Psoas muscle (tissue), 8 donors: ENCODE data around the gene MME. TPM values are rescaled to one million over a fixed set of nuclear protein-coding genes. Genes with fewer than 3 reads are reported as not detected.
A peak's percentile ranks its signal among the peaks of the same experiment; 100 is the strongest.

Experiments
- ATAC-seq, 4 donors: fragments of 200-7000 bp; cut with Tn5 transposase; one replicate each; pipeline ENCODE4 v1.9.1; 2020; ENCODE audit warnings: moderate library complexity in 3 of 4, mild to moderate bottlenecking in 2 of 4
- DNase-seq, 2 donors: peaks; one replicate each; pipeline ENCODE4 v3.0.0-alpha.2; 2020
- H3K27ac ChIP-seq: fragments of 200-600 bp; one replicate; pipeline ENCODE4 v1.8.0; 2022
- H3K27me3 ChIP-seq, 3 donors: fragments of 200-600 bp in 1 of 3; one replicate each; pipeline versions ENCODE4 v1.6.1 to v1.8.0; 2013 to 2022; ENCODE audit warnings: low read length in 2 of 3, mild to moderate bottlenecking in 2 of 3, moderate library complexity in 1 of 3; ENCODE audit not compliant: insufficient read depth in 3 of 3
- H3K36me3 ChIP-seq, 2 donors: fragments of 200-600 bp in 1 of 2; one replicate each; pipeline versions ENCODE4 v1.6.1 to v1.8.0; 2013 to 2022; ENCODE audit warnings: low read depth in 1 of 2, mild to moderate bottlenecking in 1 of 2, moderate library complexity in 1 of 2; ENCODE audit not compliant: insufficient read depth in 1 of 2
- H3K4me1 ChIP-seq: fragments of 200-600 bp; one replicate; pipeline ENCODE4 v1.8.0; 2022
- H3K4me3 ChIP-seq: fragments of 200-600 bp; one replicate; pipeline ENCODE4 v1.8.0; 2022; ENCODE audit warnings: mild to moderate bottlenecking
- H3K9me3 ChIP-seq: fragments of 200-600 bp; one replicate; pipeline ENCODE4 v1.8.0; 2022
- WGBS, 3 donors: extraction: QIAGEN DNeasy Blood & Tissue Kit; methylation state at CpG; one replicate each; pipeline versions ENCODE4 v1.1.6 to v1.1.7; 2013; 5-methylcytosine and 5-hydroxymethylcytosine counted together
- intact Hi-C, 2 donors: fragments of 100-400 bp; cut with DNase I; formaldehyde crosslinking; loops; one replicate each; pipeline versions ENCODE4 v1.11.0 to v1.14.2; 2022
- polyA plus RNA-seq, 3 donors: library from polyadenylated mRNA; stranded (reverse); fragments of 200-250 nt; gene quantifications; one replicate each; pipeline ENCODE4 v1.2.3, GENCODE V29; 2013
- total RNA-seq, 4 donors: library from RNA; stranded (reverse); fragmentation: NEBNext Ultra II Directional in 2 of 4; extraction: Animal tissue kit (Norgen Biotek cat#: 25700) in 2 of 4; gene quantifications; one replicate each; pipeline versions ENCODE4 v1.2.1 to v1.2.4, GENCODE V29; 2021 to 2023
- TF ChIP-seq, protein P1 (sequence below): fragments of 200-600 bp; IDR thresholded peaks from one replicate; pipeline ENCODE4 v1.8.0; 2022; ENCODE audit warnings: antibody characterized with exemption
- donor health status: healthy with polysubstance abuse.
- donor health status: DM: no; HTN: no; CAD: no; lungs with moderate emphysema.
- donor health status: Bipolar disorder and iron deficiency.
- donor health status: healthy.
- donor health status: DM: yes; HTN: yes; CAD: no.
- donor health status: DM: no; HTN: no; CAD: no.
- donor health status: DM: no; HTN: no; CAD: no.
- donor health status: DM: yes; HTN: yes; CAD: no.

Gene MME
- total and polyA plus RNA-seq, 7 donors = 10.3 to 44.1 (median 38.5) TPM

DNA sequence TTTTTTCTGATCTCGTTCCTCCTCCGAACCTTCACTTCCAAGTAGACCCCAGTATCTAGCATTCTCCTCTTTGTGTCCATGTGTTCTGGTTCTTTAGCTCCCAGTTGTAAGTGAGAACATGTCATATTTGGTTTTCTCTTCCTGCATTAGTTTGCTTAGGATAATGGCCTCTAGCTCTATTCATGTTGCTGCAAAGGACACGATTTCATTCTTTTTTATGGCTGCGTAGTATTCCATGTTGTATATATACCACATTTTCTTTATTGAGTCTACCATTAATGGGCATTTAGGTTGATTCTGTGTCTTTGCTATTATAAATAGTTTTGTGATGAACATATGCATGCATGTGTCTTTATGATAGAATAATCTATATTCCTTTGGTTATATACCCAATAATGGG lies 30.2 kb upstream of the MME start:
- H3K27ac ChIP-seq = no peak overlapping the region
- ATAC-seq (no peak), DNase-seq (no peak)
- no peaks in the 10 kb centered on the region for H3K27me3 ChIP-seq
- H3K9me3 ChIP-seq = no peaks in the 10 kb centered on the region
- H3K4me1 ChIP-seq = no peaks in the 10 kb centered on the region
- TF ChIP-seq, protein P1, sequence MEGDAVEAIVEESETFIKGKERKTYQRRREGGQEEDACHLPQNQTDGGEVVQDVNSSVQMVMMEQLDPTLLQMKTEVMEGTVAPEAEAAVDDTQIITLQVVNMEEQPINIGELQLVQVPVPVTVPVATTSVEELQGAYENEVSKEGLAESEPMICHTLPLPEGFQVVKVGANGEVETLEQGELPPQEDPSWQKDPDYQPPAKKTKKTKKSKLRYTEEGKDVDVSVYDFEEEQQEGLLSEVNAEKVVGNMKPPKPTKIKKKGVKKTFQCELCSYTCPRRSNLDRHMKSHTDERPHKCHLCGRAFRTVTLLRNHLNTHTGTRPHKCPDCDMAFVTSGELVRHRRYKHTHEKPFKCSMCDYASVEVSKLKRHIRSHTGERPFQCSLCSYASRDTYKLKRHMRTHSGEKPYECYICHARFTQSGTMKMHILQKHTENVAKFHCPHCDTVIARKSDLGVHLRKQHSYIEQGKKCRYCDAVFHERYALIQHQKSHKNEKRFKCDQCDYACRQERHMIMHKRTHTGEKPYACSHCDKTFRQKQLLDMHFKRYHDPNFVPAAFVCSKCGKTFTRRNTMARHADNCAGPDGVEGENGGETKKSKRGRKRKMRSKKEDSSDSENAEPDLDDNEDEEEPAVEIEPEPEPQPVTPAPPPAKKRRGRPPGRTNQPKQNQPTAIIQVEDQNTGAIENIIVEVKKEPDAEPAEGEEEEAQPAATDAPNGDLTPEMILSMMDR = no peak
- no peak overlapping the region for H3K4me3 ChIP-seq
- WGBS, 3 donors = 95 to 96% (median 96%) methylated on average over 4 of the region's 4 CpGs
- no peaks in the 10 kb centered on the region for H3K36me3 ChIP-seq
- intact Hi-C loops = loop anchor here in 1 of 2 donors (5.0 kb wide), 1 partner anchor 33 kb away; no protein-coding TSS in a partner anchor

DNA sequence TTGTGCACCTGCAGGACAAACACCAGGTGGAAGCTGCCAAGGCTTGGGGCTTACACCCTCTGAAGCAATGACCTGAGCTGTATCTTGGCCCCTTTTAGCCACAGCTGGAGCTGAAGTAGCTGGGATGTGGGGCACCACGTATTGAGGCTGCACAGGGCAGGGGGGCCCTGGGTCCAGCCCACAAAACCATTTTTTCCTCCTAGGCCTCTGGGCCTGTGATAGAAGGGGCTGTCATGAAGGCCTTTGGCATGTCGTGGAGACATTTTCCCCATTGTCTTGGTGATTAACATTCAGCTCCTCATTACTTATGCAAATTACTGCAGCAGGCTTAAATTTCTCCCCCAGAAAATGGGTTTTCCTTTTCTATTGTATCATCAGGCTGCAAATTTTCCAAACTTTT lies 27.6 kb upstream of the MME start:
- Histone ChIP-seq H3K4me3 (no peak overlapping the region), H3K27me3 (no peaks in the 10 kb centered on the region), H3K4me1 (no peaks in the 10 kb centered on the region), H3K36me3 (no peaks in the 10 kb centered on the region), H3K27ac (no peak overlapping the region), H3K9me3 (no peaks in the 10 kb centered on the region)
- TF ChIP-seq, protein P1 = no peak
- WGBS, 3 donors = 66 to 83% (median 79%) methylated on average over 2 of the region's 2 CpGs
- no peak for ATAC-seq
- DNase-seq = no peak
- intact Hi-C loops = loop anchor here in 1 of 2 donors (5.0 kb wide), 1 partner anchor 35 kb away; no protein-coding TSS in a partner anchor

DNA sequence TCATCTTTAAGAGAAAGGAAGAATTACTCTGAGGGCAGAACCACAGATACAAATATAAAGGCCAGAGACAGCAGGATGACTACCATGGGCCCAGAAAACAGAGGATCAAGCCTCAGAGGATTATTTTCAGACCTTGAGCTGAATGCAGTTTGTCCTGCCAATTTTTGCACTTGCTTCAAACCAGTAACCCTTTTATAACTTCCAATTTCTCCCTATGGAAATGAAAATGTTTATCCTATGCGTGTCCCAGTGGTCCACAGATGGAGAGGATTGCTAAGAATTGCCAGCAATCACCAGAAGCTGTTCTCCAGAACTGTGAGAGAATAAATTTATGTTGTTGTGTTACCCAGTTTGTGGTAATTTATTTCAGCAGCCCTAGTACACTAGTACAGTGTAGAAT lies 26.4 kb upstream of the MME start:
- Histone ChIP-seq H3K4me3 (no peak overlapping the region), H3K27ac (no peak overlapping the region), H3K27me3 (no peaks in the 10 kb centered on the region), H3K9me3 (no peaks in the 10 kb centered on the region), H3K4me1 (no peaks in the 10 kb centered on the region), H3K36me3 (no peaks in the 10 kb centered on the region)
- WGBS, 3 donors = 27 to 71% (median 48%) methylated on average over 1 of the region's 1 CpG
- TF ChIP-seq, protein P1 = no peak
- DNase-seq = no peak
- intact Hi-C loops = loop anchor here in 1 of 2 donors (5.0 kb wide), 1 partner anchor 36 kb away; no protein-coding TSS in a partner anchor
- no peak for ATAC-seq

DNA sequence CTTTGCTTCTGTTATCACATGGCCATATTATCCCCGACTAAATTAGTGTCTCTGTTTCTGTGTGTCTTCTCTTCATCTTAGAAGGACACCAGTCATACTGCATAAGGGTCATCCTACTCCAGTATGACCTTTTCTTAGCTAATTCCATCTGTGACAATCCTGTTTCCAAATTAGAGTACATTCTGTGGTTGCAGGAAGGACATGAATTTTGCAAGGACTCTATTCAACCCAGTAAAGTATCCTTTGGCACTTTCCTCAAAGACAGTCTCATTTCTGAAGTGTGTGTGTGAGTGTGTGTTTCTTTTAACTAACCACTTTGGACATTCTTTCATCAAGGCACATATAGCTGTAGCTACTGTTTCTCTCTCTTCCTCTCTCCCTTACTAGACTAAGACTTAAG lies 15.2 kb upstream of the MME start:
- DNase-seq (no peak), ATAC-seq (peak; percentile 32 to 83 (median 74))
- Histone ChIP-seq H3K4me1 (peaks cover 13% of the 10 kb centered on the region), H3K27me3 (no peaks in the 10 kb centered on the region), H3K4me3 (no peak overlapping the region), H3K36me3 (no peaks in the 10 kb centered on the region), H3K27ac (peak overlapping the region; percentile 78), H3K9me3 (no peaks in the 10 kb centered on the region)
- WGBS, 3 donors = 69 to 77% (median 74%) methylated on average over 1 of the region's 1 CpG
- TF ChIP-seq, protein P1 = no peak
- intact Hi-C loops = loop anchor here in 1 of 2 donors (5.0 kb wide), 1 partner anchor 167 kb away; no protein-coding TSS in a partner anchor

DNA sequence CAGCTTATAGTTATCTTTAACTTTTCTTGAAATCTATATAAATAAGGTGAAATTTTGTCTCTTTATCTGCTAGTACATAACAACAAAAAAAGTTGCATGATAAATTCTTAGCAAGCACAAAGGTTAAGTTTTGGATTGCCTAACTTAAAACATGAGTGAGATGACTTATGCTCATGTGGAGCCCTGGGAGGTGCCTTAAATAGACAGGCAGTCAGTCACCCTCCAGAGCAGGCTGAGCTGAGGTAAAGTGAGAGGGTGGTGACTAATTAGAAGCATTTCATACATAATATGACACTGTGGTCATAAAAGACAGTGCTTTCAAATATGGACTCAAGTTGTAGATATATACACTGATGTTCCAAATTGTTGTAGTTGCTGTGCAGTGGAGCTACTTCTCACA lies 14.6 kb upstream of the MME start:
- Histone ChIP-seq H3K27me3 (no peaks in the 10 kb centered on the region), H3K27ac (peak overlapping the region; percentile 78), H3K4me1 (peaks cover 14% of the 10 kb centered on the region), H3K4me3 (no peak overlapping the region), H3K9me3 (no peaks in the 10 kb centered on the region), H3K36me3 (no peaks in the 10 kb centered on the region)
- ATAC-seq (peak; percentile 99), DNase-seq (peak in 1 of 2 donors; percentile 25)
- TF ChIP-seq, protein P1 = no peak
- intact Hi-C loops = loop anchor here in 1 of 2 donors (5.0 kb wide), 1 partner anchor 167 kb away; no protein-coding TSS in a partner anchor
